ENCODE results near the gene PTMA. TPM values are rescaled to one million over a fixed set of nuclear protein-coding genes. Genes with fewer than 3 reads are reported as not detected.

PTMA gene
- polyA plus RNA-seq, 1 of the 3 experiments (the other 2 are of a cell fraction), result 767 TPM

GRCh38 chr2:231667496-231667895 lies 40.8 kb upstream of the PTMA start:
- Histone ChIP-seq H3K27ac (ENCODE audit: low read depth in 2 of 2, low read length in 1 of 2) (no peak overlapping the region), H3K9me3 (no peaks in the 10 kb centered on the region), H4K20me1 (ENCODE audit: insufficient read depth) (no peaks in the 10 kb centered on the region), H3K27me3 (ENCODE audit: insufficient read depth) (no peaks in the 10 kb centered on the region), H3F3A (replicated peaks; ENCODE audit: insufficient read depth) (no peaks in the 10 kb centered on the region), H3K4me2 (no peak overlapping the region), H3K36me3 (replicated peaks in 1 of 2; ENCODE audit: control insufficient read depth in 1 of 2, insufficient read depth in 2 of 2, low read length in 1 of 2) (no peaks in the 10 kb centered on the region), H3K79me2 (ENCODE audit: insufficient read depth) (no peaks in the 10 kb centered on the region), H3K9ac (no peak overlapping the region), H3K9me2 (no peaks in the 10 kb centered on the region), H3K4me1 (ENCODE audit: control insufficient read depth in 1 of 2, insufficient read depth in 2 of 2, low read depth in 1 of 2, low read length in 1 of 2) (peaks cover 6 to 14% of the 10 kb centered on the region in 2 experiments; a peak in 2 of 4 replicates), H3K4me3 (ENCODE audit: low read depth in 2 of 2, low read length in 1 of 2) (no peak overlapping the region), H2AFZ (ENCODE audit: low read depth) (no peak overlapping the region)
- WGBS (ENCODE audit: low lambda C conversion rate), result 82% methylated on average over 7 of the region's 7 CpGs
- DNase-seq, result no peak
- POLR2A ChIA-PET, result no interaction called here
- TF ChIP-seq, protein P1, sequence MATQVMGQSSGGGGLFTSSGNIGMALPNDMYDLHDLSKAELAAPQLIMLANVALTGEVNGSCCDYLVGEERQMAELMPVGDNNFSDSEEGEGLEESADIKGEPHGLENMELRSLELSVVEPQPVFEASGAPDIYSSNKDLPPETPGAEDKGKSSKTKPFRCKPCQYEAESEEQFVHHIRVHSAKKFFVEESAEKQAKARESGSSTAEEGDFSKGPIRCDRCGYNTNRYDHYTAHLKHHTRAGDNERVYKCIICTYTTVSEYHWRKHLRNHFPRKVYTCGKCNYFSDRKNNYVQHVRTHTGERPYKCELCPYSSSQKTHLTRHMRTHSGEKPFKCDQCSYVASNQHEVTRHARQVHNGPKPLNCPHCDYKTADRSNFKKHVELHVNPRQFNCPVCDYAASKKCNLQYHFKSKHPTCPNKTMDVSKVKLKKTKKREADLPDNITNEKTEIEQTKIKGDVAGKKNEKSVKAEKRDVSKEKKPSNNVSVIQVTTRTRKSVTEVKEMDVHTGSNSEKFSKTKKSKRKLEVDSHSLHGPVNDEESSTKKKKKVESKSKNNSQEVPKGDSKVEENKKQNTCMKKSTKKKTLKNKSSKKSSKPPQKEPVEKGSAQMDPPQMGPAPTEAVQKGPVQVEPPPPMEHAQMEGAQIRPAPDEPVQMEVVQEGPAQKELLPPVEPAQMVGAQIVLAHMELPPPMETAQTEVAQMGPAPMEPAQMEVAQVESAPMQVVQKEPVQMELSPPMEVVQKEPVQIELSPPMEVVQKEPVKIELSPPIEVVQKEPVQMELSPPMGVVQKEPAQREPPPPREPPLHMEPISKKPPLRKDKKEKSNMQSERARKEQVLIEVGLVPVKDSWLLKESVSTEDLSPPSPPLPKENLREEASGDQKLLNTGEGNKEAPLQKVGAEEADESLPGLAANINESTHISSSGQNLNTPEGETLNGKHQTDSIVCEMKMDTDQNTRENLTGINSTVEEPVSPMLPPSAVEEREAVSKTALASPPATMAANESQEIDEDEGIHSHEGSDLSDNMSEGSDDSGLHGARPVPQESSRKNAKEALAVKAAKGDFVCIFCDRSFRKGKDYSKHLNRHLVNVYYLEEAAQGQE (IDR thresholded peaks at IDR 0.05; ENCODE audit: low read depth, low read length), result no peak
- TF ChIP-seq MEF2A (IDR thresholded peaks at IDR 0.05; ENCODE audit: borderline replicate concordance, low read depth) (no peak), USF2 (IDR thresholded peaks at IDR 0.05; ENCODE audit: borderline replicate concordance, low read depth, low read length) (no peak), NFIC (IDR thresholded peaks at IDR 0.05; ENCODE audit: borderline replicate concordance) (no peak), JUND (IDR thresholded peaks at IDR 0.05) (no peak), POLR2AphosphoS5 (IDR thresholded peaks at IDR 0.05; ENCODE audit: low read depth, low read length) (no peak), RXRA (IDR thresholded peaks at IDR 0.05; ENCODE audit: borderline replicate concordance, low read depth) (no peak), NRF1 (IDR thresholded peaks at IDR 0.05; ENCODE audit: low read depth, low read length) (no peak), USF1 (IDR thresholded peaks at IDR 0.05; ENCODE audit: borderline replicate concordance, low read depth) (no peak), EZH2phosphoT487 (IDR thresholded peaks at IDR 0.05; ENCODE audit: borderline replicate concordance, low read depth) (no peak), PBX3 (IDR thresholded peaks at IDR 0.05) (no peak), IRF3 (IDR thresholded peaks at IDR 0.05; ENCODE audit: low read depth, low read length) (no peak), RCOR1 (IDR thresholded peaks at IDR 0.05; ENCODE audit: low read length) (no peak)
- TF ChIP-seq, protein P2, sequence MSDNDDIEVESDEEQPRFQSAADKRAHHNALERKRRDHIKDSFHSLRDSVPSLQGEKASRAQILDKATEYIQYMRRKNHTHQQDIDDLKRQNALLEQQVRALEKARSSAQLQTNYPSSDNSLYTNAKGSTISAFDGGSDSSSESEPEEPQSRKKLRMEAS (IDR thresholded peaks at IDR 0.05; ENCODE audit: low read depth), result no peak
- CTCF ChIA-PET, result interaction anchor here (0.7 to 3.3 kb wide), 5 partner anchors 10 to 54 kb away, joined by 3 to 15 read pairs (median 6); no protein-coding TSS in a partner anchor

Data from SK-N-SH (cell line).